ENCODE results near the gene LIMK1.

Gene LIMK1

DNA sequence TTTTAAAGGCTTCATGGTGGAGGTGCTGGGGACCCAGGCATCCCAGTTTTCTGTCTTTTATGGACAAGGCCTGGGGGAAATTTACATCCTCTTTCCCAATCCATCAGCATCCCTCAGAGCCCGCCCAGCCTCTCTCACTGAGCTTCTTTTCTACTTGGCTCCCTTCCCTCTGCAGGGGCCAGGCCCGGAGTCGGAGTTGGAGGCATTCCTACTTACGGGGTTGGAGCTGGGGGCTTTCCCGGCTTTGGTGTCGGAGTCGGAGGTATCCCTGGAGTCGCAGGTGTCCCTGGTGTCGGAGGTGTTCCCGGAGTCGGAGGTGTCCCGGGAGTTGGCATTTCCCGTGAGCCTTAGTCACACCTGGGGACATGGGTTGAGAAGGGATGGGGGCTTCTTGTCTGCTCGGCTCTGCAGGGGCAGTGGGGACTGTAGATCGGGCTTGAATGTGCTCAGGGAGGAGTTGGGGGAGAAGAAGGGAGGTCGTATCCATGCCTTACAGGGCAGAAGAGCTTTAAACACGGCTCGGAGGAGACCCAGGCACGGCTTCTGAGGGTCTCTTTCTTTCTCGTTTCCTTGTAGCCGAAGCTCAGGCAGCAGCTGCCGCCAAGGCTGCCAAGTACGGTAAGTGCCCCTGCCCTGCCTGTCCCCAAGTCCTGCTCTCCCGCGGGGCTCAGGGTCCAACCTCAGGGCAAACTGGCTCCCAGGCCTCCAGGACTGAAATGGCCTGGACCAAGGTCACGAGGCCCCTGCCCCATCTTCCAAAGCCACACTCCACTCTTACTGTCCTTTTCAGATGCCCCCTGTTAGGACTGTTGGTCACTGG, 27.3 kb upstream of the LIMK1 start:
- DNase-seq = no peak

DNA sequence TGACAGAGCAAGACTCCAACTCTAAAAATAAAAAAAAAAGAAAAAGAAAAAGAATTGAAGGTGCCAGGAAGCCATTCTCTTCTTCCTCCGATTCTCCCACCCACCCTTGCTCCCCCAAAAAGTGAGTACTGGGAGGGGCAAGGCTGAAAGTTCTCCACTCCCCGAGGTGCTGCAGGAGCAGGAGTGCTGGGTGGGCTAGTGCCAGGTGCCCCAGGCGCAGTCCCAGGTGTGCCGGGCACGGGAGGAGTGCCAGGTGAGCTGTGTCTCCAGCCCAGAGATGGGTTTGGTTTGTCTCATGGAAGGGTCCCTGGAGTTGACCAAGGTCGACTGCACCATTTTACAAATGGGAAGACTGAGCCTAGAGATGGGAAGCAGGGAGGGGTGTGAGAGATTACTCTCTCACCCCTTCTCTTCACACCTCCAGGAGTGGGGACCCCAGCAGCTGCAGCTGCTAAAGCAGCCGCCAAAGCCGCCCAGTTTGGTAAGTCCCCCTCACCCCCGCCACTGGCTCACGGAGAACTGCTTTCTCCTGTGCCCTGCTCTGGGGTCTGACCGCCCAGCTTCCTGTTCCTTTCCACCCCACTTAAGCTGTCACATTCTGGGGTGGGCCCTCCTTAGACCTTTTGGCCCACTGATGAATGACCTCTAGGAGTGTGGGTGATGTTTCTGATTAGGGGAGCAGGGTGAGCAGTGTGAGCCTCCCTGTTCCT, 26.2 kb upstream of the LIMK1 start:
- no peak for DNase-seq

DNA sequence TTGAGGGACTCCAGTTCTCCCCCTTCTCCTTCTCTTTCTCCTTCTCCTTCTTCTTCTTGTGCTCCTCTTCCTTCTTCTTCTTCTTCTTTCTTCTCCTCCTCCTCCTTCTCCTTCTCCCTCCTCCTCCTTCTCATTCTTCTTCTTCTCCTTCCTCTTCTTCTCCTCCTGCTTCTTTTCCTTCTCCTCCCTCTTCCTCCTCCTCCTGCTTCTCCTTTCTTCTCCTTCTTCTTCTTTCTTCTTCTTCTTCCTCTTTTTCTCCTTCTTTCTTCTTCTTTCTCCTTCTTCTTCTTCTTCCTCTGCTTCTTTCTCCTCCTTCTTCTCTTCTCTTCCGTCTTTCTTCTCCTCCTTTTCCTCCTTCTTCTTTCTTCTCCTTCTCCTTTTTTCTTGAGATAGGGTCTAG, 25.6 kb upstream of the LIMK1 start:
- DNase-seq = no peak

DNA sequence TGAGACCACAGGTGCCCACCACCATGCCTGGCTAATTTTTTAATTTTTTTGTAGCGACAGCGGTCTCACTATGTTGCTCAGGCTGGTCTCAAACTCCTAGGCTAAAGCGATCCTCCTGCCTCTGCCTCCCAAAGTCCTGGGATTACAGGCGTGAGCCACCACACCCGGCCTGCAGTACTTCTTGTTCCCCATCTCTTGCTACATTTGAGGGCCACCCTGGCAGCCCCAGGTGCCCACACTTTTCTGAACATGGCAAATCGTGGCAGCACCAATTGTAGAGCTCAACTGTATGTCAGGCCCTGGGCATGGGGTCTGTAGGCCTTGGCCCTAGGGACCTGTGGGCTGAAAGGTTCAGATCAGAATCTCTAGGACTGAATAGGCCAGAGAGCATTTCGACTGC, 25.1 kb upstream of the LIMK1 start:
- DNase-seq = no peak

DNA sequence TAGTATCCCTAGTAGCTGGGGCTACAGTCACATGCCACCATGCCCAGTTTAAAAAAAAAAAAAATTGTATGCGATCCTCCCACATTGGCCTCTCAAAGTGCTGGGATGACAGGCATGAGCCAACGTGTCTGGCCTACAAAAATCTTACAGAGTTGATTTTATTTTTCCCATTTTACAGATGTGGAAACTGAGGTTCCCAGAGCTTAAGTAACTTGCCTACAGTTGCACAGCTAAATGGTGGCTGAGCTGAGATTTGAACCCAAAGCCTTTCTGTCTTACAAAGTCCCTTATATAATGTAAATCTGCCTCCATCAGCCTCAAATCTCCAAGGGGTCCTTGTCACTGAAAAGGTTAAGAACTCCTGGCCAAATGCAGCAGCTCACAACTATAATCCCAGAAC, 24.6 kb upstream of the LIMK1 start:
- DNase-seq = no peak

DNA sequence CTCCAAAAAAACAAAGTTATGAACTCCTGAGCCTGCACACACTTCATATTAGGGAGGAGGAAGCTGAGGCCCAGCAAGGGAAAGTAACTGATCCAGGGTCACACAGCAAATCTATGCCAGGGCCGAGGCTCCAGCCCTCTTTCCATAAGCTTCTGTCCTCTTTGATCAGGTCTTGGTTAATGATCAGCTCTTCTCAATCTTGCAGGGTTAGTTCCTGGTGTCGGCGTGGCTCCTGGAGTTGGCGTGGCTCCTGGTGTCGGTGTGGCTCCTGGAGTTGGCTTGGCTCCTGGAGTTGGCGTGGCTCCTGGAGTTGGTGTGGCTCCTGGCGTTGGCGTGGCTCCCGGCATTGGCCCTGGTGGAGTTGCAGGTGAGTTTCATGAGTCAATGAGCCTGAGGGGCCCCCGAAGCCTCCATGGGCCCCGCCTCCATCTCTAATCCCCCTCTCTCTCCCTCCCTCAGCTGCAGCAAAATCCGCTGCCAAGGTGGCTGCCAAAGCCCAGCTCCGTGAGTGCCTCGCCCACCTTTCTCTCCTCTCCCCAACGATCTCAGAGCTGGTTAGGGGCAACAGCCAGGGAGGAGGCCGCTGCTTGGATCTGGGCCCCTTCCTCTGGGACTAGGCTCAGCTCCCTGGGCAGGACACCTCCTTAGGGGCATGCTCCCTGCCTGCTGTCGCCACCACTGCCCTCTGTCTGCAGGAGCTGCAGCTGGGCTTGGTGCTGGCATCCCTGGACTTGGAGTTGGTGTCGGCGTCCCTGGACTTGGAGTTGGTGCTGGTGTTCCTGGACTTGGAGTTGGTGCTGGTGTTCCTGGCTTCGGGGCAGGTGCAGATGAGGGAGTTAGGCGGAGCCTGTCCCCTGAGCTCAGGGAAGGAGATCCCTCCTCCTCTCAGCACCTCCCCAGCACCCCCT, 23.7 kb upstream of the LIMK1 start:
- peak; percentile 41 for DNase-seq

DNA sequence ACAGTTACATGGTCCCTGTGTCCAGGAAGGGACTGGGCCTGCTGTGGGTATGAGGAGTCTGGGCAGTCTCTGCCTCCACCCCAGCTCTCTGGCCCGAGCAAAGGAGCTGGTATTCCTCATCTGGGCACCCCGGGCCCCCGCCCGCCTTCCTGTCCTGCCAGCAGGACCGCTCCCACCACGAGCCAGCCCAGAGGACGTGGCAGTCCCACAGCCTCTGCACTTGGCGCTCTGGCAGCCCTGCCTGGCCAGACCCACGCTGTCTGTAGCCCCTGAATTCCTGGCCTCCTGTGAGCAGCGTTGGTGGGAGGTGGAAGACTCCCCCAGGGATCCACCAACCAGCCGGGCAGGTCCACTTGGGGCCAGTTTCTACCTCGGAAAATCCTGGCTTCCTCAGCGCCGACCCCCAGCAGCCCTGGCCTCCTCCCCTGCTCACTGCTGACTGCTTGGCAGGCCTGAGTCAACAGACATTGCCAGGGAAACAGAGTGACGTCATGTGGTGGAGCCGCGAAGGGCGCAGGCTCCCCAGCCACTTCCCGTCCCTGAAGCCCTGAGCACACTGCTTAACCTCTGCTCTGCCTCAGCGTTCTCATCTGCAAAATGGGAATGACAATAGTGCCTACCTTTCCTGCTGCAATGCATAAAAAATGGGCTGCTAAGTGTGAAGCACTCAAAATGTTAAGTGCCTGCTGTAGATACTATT, 21.6 kb upstream of the LIMK1 start:
- DNase-seq = peak; percentile 91

DNA sequence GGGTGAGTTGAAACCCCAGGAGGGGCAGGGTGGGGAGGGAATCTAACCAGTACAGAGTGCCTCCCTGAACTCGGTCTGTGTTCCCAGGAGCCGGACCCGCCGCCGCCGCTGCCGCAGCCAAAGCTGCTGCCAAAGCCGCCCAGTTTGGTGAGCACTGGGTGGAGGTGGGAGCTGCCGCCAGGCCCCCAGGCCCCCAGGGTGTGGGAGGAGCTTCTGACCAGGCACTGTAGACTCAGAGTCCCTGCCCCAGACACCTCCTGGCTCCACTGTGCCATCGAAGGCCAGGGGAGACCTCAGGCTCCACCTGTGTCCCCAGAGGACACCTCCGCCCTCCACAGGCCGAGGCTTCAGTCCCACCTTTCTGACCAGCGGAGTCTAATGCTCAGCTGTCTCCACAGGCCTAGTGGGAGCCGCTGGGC, 20.4 kb upstream of the LIMK1 start:
- DNase-seq = peak; percentile 24

DNA sequence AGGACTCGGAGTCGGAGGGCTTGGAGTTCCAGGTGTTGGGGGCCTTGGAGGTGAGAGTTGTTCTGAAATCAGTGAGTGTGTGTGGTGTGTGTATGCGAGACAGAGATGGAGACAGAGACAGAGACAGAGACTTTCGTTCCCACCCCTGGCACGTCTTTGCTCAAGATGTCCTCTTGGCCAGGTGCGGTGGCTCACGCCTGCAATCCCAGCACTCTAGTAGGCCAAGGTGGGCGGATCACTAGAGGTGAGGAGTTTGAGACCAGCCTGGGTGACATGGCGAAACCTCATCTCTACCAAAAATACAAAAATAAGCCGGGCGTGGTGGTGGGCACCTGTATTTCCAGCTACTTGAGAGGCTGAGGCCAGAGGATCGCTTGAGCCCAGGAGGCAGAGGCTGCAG, 20.0 kb upstream of the LIMK1 start:
- DNase-seq = no peak

DNA sequence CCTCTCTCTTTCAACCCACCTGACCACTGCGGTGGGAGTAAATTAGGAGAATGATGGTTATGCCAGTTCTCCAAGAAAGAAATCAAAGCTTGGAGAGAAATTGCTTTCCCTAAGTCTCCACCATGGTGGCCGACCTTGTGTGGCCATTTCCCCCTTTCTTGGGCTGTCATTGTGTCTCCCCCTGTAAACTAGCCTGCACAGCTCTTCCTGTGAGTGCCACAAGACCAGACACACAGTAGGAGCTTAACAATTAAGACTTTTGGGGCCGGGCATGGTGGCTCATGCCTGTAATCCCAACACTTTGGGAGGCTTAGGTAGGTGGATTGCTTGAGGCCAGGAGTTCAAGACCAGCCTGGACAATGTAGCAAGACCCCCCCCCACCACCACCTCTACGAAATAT, 18.9 kb upstream of the LIMK1 start:
- no peak for DNase-seq

DNA sequence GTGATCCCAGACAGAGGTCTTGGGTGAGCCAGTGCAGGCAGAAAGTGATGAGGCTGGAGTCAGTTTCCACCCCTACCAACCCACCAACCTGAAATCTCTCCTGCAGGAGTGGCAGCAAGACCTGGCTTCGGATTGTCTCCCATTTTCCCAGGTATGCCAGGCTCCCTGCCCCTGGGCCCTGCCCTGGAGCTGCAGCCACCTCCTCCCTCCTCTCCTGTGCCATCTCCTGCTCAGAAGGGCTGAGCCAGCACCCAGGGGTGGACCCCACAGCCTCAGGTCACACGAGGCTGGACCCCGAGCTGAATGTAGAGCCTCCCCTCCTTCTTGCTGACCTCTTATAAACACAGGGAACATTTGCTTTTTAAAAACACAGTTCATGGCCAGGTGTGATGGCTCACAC, 17.0 kb upstream of the LIMK1 start:
- no peak for DNase-seq

DNA sequence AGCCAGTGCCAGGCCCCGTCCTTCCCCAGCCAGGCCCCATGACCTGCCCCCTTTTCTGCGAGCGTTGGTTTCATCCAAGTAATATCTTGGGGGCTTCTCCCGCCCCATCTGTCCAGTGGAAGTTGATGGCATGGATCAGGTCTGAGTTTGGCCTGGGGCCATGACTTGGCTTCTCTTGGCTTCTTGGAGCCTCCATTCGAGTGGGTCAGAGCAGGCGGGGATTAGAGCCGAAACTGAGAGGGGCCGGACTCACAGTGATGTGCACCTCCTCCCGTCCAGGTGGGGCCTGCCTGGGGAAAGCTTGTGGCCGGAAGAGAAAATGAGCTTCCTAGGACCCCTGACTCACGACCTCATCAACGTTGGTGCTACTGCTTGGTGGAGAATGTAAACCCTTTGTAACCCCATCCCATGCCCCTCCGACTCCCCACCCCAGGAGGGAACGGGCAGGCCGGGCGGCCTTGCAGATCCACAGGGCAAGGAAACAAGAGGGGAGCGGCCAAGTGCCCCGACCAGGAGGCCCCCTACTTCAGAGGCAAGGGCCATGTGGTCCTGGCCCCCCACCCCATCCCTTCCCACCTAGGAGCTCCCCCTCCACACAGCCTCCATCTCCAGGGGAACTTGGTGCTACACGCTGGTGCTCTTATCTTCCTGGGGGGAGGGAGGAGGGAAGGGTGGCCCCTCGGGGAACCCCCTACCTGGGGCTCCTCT, 15.1 kb upstream of the LIMK1 start:
- DNase-seq = no peak

DNA sequence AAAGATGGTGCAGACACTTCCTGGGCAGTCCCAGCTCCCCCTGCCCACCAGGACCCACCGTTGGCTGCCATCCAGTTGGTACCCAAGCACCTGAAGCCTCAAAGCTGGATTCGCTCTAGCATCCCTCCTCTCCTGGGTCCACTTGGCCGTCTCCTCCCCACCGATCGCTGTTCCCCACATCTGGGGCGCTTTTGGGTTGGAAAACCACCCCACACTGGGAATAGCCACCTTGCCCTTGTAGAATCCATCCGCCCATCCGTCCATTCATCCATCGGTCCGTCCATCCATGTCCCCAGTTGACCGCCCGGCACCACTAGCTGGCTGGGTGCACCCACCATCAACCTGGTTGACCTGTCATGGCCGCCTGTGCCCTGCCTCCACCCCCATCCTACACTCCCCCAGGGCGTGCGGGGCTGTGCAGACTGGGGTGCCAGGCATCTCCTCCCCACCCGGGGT, 14.5 kb upstream of the LIMK1 start:
- no peak for DNase-seq

DNA sequence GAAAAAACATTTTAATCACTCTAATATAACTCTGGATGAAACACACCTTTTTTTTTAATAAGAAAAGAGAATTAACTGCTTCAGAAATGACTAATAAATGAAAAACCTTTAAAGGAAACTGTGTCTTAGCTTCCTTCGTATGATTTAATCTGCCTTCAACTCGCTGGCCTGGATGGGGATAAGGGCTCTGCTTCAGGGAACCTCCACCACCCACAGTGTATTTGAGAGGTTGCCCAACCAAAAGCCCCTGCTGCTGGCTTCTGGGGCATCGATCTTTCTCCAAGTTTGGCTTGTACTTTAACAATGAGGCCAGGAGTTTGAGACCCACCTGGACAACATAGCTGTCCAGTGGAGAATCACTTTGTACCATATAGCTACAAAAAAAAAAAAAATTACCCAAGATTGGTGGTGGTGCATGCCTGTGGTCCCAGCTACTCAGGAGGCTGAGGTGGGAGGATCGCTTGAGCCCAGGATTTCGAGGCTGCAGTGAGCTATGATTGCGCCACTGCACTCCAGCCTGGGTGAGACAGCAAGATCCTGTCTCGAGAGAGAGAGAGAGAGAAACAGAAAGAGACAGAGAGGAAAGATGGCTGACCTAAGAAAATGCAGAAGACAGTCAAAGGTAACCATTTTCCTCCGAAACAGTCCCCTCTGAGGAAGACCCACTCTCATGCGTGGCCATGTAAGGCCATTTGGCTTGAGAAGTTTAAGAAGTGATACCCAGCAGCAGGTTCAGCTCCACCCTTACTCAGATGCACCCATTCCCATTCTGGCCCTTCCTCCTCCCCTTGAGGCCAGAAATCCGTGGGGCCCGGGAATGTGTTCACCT, 13.6 kb upstream of the LIMK1 start:
- no peak for DNase-seq

DNA sequence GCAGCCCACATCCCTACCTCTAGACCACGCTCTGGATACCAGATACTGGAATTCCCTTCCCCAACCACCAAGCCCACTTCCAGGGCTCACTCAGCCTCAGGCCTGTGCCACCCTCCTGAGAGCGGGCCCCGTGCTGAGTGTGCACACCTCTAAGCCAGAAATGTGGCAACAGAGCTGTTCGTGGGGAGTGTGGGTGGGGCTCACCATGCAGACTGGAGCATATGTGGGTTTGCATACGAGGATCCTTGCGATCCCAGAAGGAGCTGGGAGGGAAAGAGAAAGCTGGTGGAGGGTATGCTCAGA, 13.0 kb upstream of the LIMK1 start:
- DNase-seq = no peak

DNA sequence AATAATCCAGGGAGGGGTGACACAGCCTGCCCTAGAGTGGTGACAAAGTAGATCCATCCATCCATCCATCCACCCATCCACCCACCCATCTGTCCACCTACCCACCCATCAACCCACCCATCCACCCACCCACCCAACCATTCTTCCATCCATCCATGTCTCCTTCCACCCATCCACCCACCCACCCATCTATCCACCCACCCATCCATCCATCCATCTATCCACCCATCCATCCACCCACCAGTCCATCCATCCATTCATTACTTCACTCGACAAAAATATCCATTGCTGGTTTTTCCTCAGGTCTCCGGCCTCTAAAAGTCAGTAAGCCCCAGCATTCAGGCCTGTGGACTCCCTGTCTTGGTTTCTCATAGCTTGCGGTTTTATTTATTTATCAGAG, 12.5 kb upstream of the LIMK1 start:
- no peak for DNase-seq

DNA sequence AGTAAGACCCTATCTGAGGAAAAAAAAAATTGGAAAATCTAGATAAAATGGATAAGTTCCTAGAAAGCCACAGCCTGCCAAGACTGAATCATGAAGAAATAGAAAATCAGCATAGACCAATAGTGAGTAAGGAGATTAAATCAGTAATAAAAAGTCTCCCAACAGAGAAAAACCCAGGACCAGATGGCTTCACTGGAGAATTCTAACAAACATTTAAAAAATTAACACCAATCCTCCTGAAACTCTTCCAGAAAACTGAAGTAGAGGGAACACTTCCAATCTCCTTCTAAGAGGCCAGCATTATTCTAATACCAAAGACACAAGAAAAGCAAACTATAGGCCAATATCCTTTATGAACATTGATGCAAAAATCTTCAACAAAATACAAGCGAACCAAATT, 8.8 kb upstream of the LIMK1 start:
- DNase-seq = no peak

DNA sequence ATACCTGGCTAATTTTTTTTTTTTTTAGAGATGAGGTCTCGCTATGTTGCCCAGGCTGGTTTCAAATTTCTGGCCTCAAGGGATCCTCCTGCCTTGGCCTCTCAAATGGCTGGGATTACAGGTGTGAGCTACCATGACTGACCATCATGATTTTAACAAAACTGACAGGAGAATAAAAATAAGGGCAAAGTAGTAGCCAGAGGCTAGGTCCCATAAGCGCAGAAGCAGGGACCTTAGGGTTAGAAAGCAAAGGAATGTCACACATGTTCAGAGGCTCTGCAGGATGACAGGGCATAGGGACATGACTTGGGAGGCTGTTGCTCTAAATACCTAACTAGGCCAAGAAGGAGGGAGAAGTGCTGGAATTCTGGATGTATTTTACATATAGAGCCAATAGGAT, 5.1 kb upstream of the LIMK1 start:
- no peak for DNase-seq

DNA sequence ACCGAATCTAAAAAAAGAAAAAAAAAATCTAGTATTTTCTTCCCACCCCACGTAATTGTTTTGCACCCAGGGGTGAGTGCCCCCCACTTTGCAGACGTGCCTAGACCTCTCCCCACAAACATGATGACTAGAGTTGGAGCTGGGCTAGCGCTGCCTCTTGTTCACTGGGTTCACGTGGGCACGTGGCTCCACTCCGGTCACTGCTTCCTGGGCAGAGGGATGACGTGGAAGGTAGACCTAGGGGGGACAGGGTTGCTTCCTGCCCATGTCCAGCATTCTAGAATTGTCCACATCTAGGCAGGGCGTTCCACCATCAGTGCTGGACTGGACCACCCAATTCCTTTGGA, 861 bp upstream of the LIMK1 start:
- DNase-seq = no peak

DNA sequence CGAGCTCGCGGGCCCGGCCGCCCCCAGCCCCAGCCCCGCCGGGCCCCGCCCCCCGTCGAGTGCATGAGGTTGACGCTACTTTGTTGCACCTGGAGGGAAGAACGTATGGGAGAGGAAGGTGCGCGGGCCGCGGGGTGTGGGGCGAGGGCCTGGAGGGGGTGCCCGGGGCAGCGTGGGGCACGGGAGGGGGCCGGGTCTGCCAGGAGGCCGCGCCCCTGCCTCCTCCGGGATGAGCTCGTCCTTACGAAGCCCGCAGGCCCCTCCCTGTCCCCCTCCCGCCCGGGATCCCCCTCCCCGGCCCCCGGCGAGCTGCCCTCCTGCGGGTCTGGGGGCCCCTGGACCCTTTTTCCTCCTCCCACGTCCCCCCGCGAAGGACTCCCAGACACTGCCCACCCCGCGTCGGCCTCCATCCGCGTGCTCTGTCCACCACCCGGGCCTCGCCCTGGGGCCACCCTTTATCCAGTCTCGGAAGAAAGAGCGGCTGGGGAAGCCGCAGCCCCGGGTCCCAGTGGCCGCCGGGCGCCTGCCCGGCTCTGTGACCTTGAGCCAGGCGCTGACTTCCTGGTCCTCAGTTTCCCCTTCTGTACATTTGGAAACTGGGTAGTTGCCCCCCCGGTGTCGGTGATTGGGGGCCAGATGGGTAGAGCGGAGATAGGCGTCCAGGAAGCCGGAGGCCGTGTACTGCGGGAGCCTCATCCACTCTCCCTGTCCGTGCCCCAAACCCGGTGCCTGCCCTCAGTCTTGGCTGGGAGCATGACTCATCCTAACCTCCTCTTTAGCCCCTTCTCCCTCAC, 521 bp downstream of the LIMK1 start:
- DNase-seq = peak; percentile 62
